NT2/D1 (cell line): ENCODE results near the gene IDS.
"Not testable (repeated sequence)": the region's sequence is repeated elsewhere in the genome, so short reads cannot be mapped to it uniquely, and the experiment has no call there.

Experiments
- SUZ12 ChIP-seq: IDR thresholded peaks from 2 replicates; pipeline ENCODE4 v1.6.1; 2011; ENCODE audit not compliant: insufficient read length, insufficient read depth; ENCODE audit errors: extremely low read depth
- YY1 ChIP-seq: IDR thresholded peaks from 2 replicates; pipeline ENCODE4 v1.6.1; 2011; ENCODE audit not compliant: insufficient read length, insufficient read depth

DNA sequence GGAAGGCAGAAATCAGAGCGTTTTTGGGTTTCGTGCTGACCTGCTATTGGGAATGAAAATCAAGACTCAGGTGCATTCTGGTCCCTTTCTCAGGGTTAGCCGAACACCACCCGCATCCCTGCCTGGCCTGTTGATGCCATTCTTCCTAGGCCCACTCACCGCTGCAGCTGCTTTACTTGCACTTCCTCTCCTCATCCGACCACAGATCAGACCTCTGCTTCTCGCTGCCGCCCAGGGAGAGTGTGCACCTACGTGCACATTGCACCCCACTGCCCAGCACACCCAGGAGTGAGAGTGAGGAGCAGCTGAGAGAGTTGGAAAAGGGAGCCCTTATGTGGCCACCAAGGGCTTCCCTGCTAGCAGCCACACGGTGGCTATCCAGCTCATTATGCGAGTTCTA, 32.4 kb upstream of the IDS start:
- TF ChIP-seq YY1, SUZ12: not testable (repeated sequence)
